ENCODE results near the gene WIF1. TPM values are rescaled to one million over a fixed set of nuclear protein-coding genes. Genes with fewer than 3 reads are reported as not detected.

The WIF1 gene, protein sequence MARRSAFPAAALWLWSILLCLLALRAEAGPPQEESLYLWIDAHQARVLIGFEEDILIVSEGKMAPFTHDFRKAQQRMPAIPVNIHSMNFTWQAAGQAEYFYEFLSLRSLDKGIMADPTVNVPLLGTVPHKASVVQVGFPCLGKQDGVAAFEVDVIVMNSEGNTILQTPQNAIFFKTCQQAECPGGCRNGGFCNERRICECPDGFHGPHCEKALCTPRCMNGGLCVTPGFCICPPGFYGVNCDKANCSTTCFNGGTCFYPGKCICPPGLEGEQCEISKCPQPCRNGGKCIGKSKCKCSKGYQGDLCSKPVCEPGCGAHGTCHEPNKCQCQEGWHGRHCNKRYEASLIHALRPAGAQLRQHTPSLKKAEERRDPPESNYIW
- polyA plus RNA-seq (2013, experiment 1 of 2): 0.83 TPM
- 0.92 TPM for polyA plus RNA-seq (2013, experiment 2 of 2)

DNA sequence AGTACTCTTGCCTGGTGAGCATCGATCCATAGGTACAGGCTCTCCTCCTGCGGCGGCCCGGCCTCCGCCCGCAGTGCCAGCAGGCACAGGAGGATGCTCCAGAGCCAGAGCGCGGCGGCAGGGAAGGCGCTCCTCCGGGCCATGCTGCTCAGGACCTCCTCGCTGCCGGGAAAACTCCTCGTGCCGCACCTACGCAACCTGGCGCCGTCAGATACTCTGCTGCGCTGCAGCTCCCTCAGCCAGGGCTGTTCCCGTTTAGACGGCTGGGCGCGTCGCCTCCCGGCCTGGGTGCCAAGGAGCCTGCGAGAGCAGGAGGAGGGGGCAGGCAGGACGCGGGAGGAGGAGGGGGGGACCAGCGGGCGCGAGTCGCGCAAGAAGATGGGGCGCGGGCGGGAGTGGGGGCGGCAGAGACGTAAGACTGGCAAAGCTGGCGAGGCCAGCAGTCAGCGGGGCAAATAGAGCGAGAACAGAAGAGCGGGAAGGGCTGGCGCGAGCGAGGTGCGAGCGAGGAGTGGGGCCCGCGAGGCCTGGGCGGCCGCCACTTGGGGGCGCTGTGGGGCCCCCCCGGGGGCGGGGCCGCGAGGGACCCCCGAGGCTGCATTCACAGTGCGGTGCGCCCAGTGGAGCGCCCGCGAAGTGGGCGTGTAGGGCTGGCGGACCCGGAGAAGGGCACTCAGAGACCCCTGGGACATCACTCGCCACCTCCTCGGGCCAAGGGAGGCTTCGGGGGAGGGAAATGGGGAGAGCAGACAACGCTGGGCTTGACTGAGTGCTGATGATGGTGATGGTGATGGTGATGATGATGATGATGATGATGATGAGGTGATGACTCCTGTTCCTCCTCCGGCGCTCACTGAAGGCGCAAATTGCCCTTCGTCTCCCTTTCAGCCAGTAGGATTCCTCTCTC, at the start of gene WIF1:
TSS of gene WIF1 (minus strand) at position 257 of the 907 bp plus-strand sequence. CDS start at position 143, 114 bp downstream.
- H3K27me3 ChIP-seq (ENCODE audit: insufficient read depth, low read length, poor library complexity): peaks cover 5% of the 10 kb centered on the region
- H2AK5ac ChIP-seq (ENCODE audit: low read length): no peak within 1 kb of the TSS
- H3K4ac ChIP-seq (ENCODE audit: low read depth, low read length): no peak within 1 kb of the TSS
- H3K18ac ChIP-seq (ENCODE audit: low read length): no peak within 1 kb of the TSS
- H3K23ac ChIP-seq (ENCODE audit: low read length): no peak within 1 kb of the TSS
- no peak within 1 kb of the TSS for H2BK15ac ChIP-seq (replicated peaks; ENCODE audit: low read depth)
- no peak within 1 kb of the TSS for H2BK5ac ChIP-seq (ENCODE audit: low read length)
- H3K79me2 ChIP-seq (ENCODE audit: control insufficient read depth, insufficient read depth, low read length): no peaks in the 10 kb centered on the region
- whole genome bisulfite sequencing (ENCODE audit: extremely low coverage, insufficient coverage, low lambda C conversion rate): no CpG with 5 or more reads among the region's 73 CpGs
- H3K4me1 ChIP-seq (ENCODE audit: control insufficient read depth, low read depth, low read length): no peaks in the 10 kb centered on the region
- peak within 1 kb of the TSS; percentile 43 for H3K4me2 ChIP-seq (ENCODE audit: low read length)
- H3K56ac ChIP-seq (ENCODE audit: low read length): peak within 1 kb of the TSS; percentile 76
- no peaks in the 10 kb centered on the region for H3K36me3 ChIP-seq (ENCODE audit: control insufficient read depth, insufficient read depth, low read length)
- no peak within 1 kb of the TSS for H2BK120ac ChIP-seq (ENCODE audit: low read depth, low read length)
- no peak within 1 kb of the TSS for H3K4me3 ChIP-seq (ENCODE audit: low read length)
- H3K9ac ChIP-seq (ENCODE audit: low read length): peak within 1 kb of the TSS; percentile 3
- no peaks in the 10 kb centered on the region for H3K79me1 ChIP-seq (ENCODE audit: low read length)
- no peak within 1 kb of the TSS for H4K5ac ChIP-seq (ENCODE audit: low read length)
- DNase-seq: peak; percentile 73
- H4K8ac ChIP-seq (ENCODE audit: low read depth, low read length): no peak within 1 kb of the TSS
- no peak within 1 kb of the TSS for H3K27ac ChIP-seq (ENCODE audit: low read depth, low read length)

DNA sequence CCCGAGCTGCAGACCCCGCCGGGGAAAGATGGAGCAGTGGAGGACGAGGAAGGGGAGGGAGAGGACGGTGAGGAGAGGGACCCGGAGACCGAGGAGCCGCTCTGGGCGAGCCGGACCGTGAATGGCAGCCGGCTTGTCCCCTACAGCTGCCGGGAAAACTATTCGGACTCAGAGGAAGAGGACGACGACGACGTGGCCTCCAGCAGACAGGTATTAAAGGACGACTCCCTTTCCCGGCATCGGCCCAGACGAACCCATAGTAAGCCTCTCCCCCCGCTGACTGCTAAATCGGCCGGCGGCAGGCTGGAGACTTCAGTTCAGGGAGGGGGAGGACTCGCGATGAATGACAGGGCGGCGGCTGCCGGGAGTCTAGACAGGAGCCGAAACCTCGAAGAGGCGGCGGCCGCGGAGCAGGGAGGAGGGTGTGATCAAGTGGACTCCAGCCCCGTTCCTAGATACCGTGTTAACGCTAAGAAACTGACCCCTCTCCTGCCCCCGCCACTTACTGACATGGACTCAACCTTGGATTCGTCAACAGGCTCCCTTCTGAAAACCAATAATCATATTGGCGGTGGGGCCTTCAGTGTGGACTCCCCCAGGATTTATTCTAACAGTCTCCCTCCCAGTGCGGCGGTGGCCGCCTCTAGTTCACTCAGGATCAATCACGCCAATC, 49.2 kb upstream of the WIF1 start:
- H2BK5ac ChIP-seq (ENCODE audit: low read length): no peak overlapping the region
- H2AK5ac ChIP-seq (ENCODE audit: low read length): no peak overlapping the region
- no CpG with 5 or more reads among the region's 47 CpGs for WGBS (ENCODE audit: extremely low coverage, insufficient coverage, low lambda C conversion rate)
- no peaks in the 10 kb centered on the region for H3K4me1 ChIP-seq (ENCODE audit: control insufficient read depth, low read depth, low read length)
- peak overlapping the region; percentile 89 for H3K4me3 ChIP-seq (ENCODE audit: low read length)
- H3K4me2 ChIP-seq (ENCODE audit: low read length): peak overlapping the region; percentile 96
- H3K4ac ChIP-seq (ENCODE audit: low read depth, low read length): peak overlapping the region; percentile 95
- peak overlapping the region; percentile 96 for H3K18ac ChIP-seq (ENCODE audit: low read length)
- peaks cover 44% of the 10 kb centered on the region for H3K79me2 ChIP-seq (ENCODE audit: control insufficient read depth, insufficient read depth, low read length)
- H4K8ac ChIP-seq (ENCODE audit: low read depth, low read length): no peak overlapping the region
- H3K36me3 ChIP-seq (ENCODE audit: control insufficient read depth, insufficient read depth, low read length): no peaks in the 10 kb centered on the region
- peak overlapping the region; percentile 96 for H3K56ac ChIP-seq (ENCODE audit: low read length)
- peaks cover 10% of the 10 kb centered on the region for H3K79me1 ChIP-seq (ENCODE audit: low read length)
- H3K23ac ChIP-seq (ENCODE audit: low read length): peak overlapping the region; percentile 91
- peak overlapping the region; percentile 91 for H3K9ac ChIP-seq (ENCODE audit: low read length)
- no peak overlapping the region for H2BK120ac ChIP-seq (ENCODE audit: low read depth, low read length)
- no peaks in the 10 kb centered on the region for H3K27me3 ChIP-seq (ENCODE audit: insufficient read depth, low read length, poor library complexity)
- H4K5ac ChIP-seq (ENCODE audit: low read length): no peak overlapping the region
- peak; percentile 90 for DNase-seq
- H2BK15ac ChIP-seq (replicated peaks; ENCODE audit: low read depth): no peak overlapping the region
- H3K27ac ChIP-seq (ENCODE audit: low read depth, low read length): peak overlapping the region; percentile 85

- no CpG with 5 or more reads among the region's 91 CpGs for WGBS (ENCODE audit: extremely low coverage, insufficient coverage, low lambda C conversion rate)
- DNase-seq: peak; percentile 98
- Histone ChIP-seq H3K4me3 (ENCODE audit: low read length) (peak within 1 kb of the TSS; percentile 89), H2BK5ac (ENCODE audit: low read length) (peak within 1 kb of the TSS; percentile 77), H3K36me3 (ENCODE audit: control insufficient read depth, insufficient read depth, low read length) (no peaks in the 10 kb centered on the region), H3K4me1 (ENCODE audit: control insufficient read depth, low read depth, low read length) (no peaks in the 10 kb centered on the region), H3K27me3 (ENCODE audit: insufficient read depth, low read length, poor library complexity) (no peaks in the 10 kb centered on the region), H2BK15ac (replicated peaks; ENCODE audit: low read depth) (no peak within 1 kb of the TSS), H3K56ac (ENCODE audit: low read length) (peak within 1 kb of the TSS; percentile 96), H3K18ac (ENCODE audit: low read length) (peak within 1 kb of the TSS; percentile 96), H4K8ac (ENCODE audit: low read depth, low read length) (peak within 1 kb of the TSS; percentile 98), H3K27ac (ENCODE audit: low read depth, low read length) (peak within 1 kb of the TSS; percentile 85), H3K23ac (ENCODE audit: low read length) (peak within 1 kb of the TSS; percentile 91), H3K79me2 (ENCODE audit: control insufficient read depth, insufficient read depth, low read length) (peaks cover 38% of the 10 kb centered on the region), H3K9ac (ENCODE audit: low read length) (peak within 1 kb of the TSS; percentile 91), H2AK5ac (ENCODE audit: low read length) (no peak within 1 kb of the TSS), H3K79me1 (ENCODE audit: low read length) (peaks cover 7% of the 10 kb centered on the region), H3K4me2 (ENCODE audit: low read length) (peak within 1 kb of the TSS; percentile 96), H3K4ac (ENCODE audit: low read depth, low read length) (peak within 1 kb of the TSS; percentile 95), H4K5ac (ENCODE audit: low read length) (no peak within 1 kb of the TSS), H2BK120ac (ENCODE audit: low read depth, low read length) (peak within 1 kb of the TSS; percentile 19)
Observed at GRCh38 chr12:65169320-65170208, 48.5 kb upstream of the WIF1 start, which contains the start of gene LEMD3. Gene LEMD3 (plus strand): TSS chr12:65169583. CDS start chr12:65169597, 14 bp downstream.

- H2BK15ac ChIP-seq (replicated peaks; ENCODE audit: low read depth): no peak overlapping the region
- no peak overlapping the region for H4K5ac ChIP-seq (ENCODE audit: low read length)
- no CpG with 5 or more reads among the region's 11 CpGs for WGBS (ENCODE audit: extremely low coverage, insufficient coverage, low lambda C conversion rate)
- H3K18ac ChIP-seq (ENCODE audit: low read length): peak overlapping the region; percentile 53
- H3K79me1 ChIP-seq (ENCODE audit: low read length): peaks cover 5% of the 10 kb centered on the region
- H2AK5ac ChIP-seq (ENCODE audit: low read length): no peak overlapping the region
- no peak overlapping the region for H2BK120ac ChIP-seq (ENCODE audit: low read depth, low read length)
- peak overlapping the region; percentile 96 for H3K56ac ChIP-seq (ENCODE audit: low read length)
- peak overlapping the region; percentile 17 for H3K9ac ChIP-seq (ENCODE audit: low read length)
- H3K4ac ChIP-seq (ENCODE audit: low read depth, low read length): no peak overlapping the region
- H3K79me2 ChIP-seq (ENCODE audit: control insufficient read depth, insufficient read depth, low read length): peaks cover 33% of the 10 kb centered on the region
- DNase-seq: no peak
- peak overlapping the region; percentile 98 for H4K8ac ChIP-seq (ENCODE audit: low read depth, low read length)
- no peaks in the 10 kb centered on the region for H3K4me1 ChIP-seq (ENCODE audit: control insufficient read depth, low read depth, low read length)
- H3K27ac ChIP-seq (ENCODE audit: low read depth, low read length): no peak overlapping the region
- H2BK5ac ChIP-seq (ENCODE audit: low read length): no peak overlapping the region
- peak overlapping the region; percentile 4 for H3K4me2 ChIP-seq (ENCODE audit: low read length)
- no peaks in the 10 kb centered on the region for H3K36me3 ChIP-seq (ENCODE audit: control insufficient read depth, insufficient read depth, low read length)
- no peak overlapping the region for H3K23ac ChIP-seq (ENCODE audit: low read length)
- H3K27me3 ChIP-seq (ENCODE audit: insufficient read depth, low read length, poor library complexity): no peaks in the 10 kb centered on the region
- H3K4me3 ChIP-seq (ENCODE audit: low read length): no peak overlapping the region
Observed at GRCh38 chr12:65168681-65169319, 47.7 kb upstream of the WIF1 start.
